C4-2B (cell line): ENCODE data around the gene GLI1.

Source experiments
- CTCF ChIP-seq: fragments of 450-650 bp; conservative IDR thresholded peaks from 2 replicates; pipeline ENCODE4 v1.5.1; 2017; ENCODE audit warnings: mild to moderate bottlenecking
- ZFX ChIP-seq: fragments of 450-650 bp; IDR thresholded peaks from 2 replicates; pipeline ENCODE4 v1.6.1; 2017

GRCh38 chr12:57470286-57470969 lies 10.8 kb downstream of the GLI1 start:
- TF ChIP-seq CTCF (no peak), ZFX (no peak)
